Forelimb muscle (tissue), 1 donor: ENCODE data around the gene LYVE1. TPM values are rescaled to one million over a fixed set of nuclear protein-coding genes. Genes with fewer than 3 reads are reported as not detected.

Source experiments
- DNase-seq: peaks from one replicate; pipeline ENCODE4 v3.0.0-alpha.2; 2013; ENCODE audit warnings: low read depth
- polyA plus RNA-seq: library from polyadenylated mRNA; unstranded; fragments of 120-200 nt; gene quantifications from one replicate; pipeline ENCODE4 v1.2.1, GENCODE V29; 2013; ENCODE audit not compliant: insufficient read length

The LYVE1 gene
- polyA plus RNA-seq, 1 donor, result 66.6 TPM

DNA sequence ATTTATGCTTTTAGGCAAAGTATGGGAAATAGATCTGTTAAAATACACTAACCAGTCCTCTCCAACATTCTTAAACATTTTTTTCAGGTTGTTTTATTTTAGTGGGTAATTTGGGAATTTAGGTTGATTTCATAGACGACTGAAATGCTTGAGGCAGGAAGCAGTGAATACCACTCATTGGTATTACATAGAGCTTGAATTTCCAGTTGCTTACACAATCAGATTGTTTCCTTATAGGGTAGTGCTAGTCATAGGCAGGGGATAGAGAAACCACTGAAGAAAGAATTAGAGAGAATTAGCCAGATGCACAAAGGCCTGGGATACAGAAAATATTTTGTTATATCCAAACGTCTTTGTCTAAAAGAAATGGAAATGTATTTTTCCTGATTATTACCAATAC is 23.9 kb upstream of the LYVE1 start:
- DNase-seq, result no peak

DNA sequence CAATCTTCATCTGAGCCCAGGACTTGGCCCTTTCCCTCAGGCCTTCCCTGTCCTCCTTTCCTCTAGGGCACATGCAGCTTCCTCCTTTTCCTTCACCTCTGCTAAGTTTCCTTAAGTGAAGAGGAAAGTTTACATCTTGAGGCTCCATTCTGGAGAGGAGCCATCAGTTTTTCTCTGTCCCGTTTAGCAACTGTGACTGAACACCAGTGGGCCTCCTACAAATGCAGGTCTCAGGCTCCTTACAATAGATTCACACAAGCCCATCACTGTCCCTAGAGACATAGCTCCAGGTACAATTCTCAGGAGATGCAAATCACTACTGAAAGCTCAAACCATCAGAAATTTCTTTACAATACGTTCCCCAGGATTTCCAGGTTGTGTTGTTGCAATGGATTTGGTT is 23.3 kb upstream of the LYVE1 start:
- DNase-seq, result no peak

DNA sequence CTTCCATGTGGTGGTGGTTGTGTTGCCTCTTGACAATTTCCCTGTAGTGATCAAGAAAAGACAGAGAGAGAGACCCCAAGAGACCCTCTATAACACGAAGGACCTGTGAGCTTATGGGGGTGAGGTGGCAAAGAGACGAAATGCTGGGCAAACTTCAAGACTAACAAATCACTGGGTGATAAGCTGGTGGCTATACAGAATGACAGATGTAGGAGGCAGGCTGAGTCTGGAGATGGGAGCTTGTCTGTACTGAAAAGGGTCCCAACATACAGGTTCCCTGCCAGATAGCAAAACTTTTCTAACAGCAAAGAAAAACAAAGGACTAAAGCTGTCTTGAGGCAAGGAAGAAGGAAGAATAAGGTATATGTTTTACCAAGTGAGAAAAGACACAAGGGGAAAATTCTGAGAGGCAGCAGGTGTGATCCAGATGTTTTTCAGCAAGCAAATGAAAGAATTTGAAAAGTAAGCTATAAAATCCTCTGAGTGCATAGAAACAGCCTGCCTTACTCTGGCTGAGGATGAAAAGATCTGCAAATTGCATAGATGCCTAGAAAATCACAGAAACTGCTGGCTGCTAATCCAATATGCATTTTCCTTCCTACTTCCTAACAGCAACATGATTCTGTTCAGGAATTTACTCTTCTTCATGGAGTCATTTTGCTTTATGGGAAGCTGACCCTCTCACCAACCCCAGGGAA is 21.9 kb upstream of the LYVE1 start:
- no peak for DNase-seq

DNA sequence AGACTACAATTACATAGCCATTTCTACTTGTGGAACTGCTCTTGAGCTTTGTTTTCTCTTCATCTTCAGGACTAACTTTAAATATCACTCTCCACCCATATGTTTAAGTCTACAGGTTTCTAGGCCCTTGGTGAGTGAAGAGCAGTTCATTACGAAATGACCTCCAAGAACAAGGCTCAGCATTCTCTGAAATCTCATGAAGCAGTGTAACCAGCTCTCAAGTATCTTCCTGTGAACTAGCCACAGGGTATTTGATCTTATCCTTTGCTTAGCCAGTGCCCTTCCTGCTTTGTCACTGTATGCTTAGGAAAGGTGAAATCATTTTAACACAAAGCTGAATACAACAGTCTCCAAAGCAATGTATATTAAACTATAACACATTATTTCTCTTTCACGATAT is 20.4 kb upstream of the LYVE1 start:
- no peak for DNase-seq

DNA sequence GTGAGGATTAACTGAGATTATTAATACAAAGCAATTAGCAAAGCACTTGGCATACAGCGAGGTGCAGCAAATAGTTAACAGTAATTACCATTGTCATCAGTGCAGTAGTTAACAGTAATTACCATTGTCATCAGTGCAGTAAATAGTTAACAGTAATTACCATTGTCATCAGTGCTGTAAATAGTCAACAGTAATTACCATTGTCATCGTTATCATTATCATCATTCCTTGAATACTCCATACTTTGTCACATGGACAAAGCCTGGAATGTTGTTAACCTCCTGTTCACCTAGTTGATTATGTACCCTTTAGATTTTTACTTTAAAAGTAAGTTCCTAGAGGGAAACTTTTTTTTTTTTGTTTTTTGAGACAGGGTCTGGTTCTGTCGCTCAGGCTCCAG is 19.5 kb upstream of the LYVE1 start:
- no peak for DNase-seq

DNA sequence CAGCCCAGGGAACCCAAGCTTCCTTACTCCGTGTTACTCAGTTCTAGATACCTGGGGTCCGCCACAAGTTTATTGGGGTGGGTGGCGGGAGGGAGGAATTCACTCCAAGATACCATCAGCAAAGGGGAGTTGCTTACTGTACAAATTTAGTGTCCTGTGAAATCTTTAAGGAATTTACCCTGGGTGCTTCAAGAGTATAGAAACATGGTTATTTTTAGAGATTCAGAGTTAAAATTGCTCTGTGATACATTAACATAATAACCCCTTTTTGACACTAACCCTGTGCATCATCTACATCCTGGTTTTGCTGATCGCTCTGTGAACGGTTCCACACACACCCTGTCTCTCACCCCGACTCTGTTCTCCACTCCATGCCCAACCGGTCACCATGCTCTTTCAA is 18.9 kb upstream of the LYVE1 start:
- DNase-seq, result no peak

DNA sequence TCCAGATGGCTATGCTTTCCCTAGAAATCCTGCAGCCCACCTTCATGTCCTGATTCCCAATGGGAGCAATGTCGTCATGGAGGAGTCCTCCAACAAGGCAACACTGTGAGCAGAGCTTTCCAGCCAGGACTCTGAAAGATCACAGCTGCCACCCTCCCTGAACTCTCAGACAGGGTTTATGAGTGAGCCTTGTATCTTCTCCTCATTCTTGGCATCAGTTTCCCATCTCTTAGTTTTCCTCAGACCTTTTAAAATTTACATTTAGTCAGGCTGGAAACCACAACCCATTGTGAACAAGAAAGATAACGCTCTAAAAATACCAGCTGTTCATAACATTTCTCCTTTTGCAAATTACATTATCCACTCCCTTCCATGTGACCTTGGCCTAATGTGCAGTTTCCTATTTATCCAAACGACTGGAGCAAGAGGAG is 15.6 kb upstream of the LYVE1 start:
- no peak for DNase-seq

DNA sequence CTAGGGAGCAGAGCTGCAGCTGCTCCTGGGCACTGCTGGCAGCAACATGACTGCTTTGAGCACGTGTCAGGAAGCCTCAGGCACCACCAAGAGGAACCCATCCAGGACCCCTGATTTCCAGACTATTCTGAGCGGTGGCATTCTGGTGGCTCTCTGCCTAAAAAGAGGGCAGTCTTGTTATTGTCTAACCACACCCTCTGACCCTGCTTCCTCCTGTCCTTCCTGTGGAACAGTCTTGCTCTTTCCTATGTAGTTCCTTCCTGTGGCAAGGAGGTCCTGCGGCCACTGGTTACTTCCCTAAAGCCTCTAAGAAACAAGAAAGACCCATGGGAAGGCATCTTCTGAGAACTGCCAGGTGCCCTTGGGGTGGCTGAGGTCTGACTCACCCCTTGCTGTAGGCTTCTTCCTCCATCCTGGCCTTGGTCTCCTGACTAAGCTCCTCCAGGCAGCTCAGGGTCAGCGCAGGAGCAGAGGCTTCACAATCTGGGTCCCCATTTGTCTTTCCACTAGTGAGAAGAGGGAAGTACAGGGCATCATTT is 13.1 kb upstream of the LYVE1 start:
- DNase-seq, result no peak

DNA sequence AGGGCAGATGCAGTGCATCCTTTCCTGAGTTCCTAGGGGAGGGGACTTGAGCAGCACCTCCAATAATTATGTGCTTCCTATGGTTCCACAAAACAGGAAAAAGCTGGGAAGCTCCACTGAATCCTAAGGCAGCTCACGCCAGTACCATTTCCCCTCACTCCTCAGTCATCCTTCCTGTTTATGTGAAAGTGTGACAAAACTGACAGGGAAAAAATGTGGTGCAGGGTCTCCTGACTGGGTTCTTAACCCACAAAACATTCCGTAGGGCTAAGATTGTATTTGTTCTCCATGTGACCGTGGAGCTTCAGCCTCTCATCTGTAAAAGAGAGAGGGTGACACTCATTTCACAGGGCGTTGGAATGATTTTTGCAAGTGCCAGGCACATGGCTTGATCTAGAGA is 12.2 kb upstream of the LYVE1 start:
- DNase-seq, result no peak

DNA sequence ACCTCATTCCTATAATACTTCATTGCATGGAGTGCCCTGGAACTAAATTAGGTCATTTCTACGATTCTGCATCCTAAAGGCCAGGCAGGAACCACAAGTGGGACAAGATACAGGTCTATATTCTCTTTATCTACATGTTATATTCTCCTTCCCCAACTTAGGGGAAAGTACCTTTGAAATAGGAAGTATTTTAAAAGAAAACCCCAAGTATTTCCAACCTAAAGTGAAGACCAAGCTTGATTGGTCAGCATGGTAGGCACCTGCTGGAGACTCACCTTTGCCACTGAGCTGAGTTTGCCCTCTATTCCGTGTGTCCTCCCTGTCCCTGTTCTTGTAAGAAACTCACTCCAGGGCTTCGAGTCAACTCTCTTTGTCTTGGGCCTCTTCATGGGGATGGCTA is 11.2 kb upstream of the LYVE1 start:
- DNase-seq, result no peak

DNA sequence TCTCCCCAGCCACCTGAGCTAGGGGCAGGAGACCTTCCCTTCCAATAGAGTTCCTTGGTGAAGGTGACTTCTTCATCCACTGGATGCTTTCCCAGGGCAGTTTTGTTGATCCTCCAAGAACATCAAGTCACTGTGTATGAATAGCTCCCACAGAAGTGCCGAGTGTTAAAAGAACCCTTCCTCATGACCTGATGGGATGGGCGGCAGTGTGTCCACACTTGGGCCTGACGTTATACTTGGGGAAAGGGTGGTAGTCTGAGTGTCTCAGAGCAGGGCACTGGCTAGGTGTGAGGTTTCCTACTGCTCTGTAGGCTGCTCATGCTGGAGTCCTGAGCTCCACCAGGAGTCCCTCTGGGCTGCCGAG is 7.6 kb upstream of the LYVE1 start:
- no peak for DNase-seq

DNA sequence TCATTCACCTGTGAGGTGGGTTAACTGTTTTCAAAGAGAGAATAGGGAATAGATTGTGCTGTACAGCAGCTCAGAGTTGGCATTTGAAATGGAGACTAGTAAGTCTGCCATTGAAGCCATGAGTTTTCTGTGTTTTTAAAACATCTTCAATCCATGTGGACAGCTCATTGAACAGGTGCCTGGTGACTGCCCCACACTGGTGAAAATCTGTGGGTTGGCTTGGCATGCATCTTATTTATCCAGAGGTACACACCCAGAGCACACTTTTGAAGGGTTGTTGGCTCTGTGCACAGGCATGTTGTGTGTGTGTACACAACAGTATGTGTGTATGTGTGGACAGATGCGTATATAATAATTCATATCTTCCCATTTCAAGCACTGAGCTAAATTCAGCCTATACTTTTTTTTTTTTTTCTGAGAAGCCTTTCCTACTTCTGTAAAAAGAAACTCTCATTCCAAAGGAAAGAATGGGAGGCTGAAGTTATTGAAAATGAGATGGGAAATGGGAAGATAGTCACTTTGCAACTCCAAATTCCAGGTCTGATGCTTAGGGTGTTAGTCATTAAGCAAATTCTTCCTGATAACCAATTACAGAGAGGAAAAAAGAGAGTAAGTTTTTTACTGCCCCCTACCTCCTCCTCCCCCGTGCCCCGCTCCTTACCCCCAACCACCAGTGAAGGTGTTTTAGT is 7.0 kb upstream of the LYVE1 start:
- no peak for DNase-seq

DNA sequence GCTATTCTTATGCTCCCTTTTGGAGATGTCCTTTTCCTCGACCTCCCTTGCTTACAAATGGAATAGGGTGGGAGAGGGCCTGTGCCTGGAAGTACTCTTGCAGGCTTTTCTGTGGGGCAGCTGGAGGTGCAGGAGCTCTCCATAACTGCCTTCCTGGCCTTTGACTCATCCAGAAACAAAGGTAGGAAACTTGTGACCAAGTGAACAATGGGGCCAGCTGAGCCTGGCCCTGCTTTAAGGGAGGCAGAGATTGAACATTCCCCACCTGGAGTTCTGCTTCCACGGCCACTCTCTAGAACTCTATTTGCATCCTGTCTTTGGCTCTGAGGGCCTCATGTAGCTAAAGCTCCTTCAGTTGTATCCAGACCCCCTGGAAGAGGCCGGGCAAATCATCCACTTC is 5.1 kb upstream of the LYVE1 start:
- no peak for DNase-seq

DNA sequence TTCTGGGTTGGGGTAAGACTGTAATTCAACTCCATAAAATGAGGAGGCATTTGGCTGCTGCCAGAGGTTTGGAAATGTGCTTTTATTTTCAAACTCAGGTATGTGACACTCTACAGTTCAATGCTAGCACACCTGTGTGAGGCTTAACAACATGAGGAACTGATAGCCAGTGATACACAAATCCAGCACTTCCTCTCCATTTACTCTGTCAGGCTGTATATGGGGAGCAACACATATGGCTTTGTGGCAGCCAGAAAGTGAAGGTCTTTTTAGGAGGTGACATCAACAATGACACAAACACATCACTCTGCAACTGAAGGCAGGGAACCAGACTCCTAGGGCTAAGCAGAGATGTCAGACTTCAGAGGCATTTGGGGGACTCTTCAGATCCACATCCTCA is 4.6 kb upstream of the LYVE1 start:
- DNase-seq, result no peak

DNA sequence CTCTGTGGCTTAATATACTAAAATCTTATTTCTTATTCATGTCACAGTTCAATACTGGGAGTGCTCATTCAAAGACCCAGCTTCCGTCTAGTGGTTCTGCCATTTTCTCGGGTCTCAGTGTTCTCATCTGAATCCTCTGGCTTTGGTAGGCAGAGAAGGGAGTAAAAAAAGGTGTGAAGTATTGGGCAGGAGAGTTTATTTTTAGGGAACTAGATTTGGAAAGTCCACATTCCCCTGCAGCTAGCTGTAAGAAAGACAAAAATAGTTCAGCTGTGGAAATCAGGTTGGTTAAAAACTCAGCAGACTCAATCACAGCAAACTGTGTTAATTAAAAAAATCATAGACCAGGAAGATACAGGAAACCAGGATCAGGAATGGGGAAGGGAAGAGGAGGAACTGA is 4.1 kb upstream of the LYVE1 start:
- no peak for DNase-seq

DNA sequence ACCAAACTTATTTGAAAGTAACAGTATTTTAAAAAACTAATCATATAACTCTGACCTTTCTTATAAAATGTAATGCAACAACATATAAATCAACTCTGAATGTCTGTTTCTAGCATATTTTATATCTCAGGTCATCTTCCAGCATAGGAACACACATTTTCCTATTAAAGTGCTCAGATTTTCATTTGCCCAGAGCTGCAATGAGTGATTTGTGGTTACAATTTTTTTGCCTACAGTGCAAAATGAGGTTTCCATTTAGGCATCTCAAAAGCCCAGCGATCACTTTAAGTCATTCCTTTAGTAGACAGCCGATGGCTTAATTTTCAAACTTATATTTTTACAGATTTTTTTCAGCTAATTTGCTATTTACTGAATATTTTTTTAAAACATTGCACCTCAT is 1.0 kb downstream of the LYVE1 start:
- DNase-seq, result no peak

DNA sequence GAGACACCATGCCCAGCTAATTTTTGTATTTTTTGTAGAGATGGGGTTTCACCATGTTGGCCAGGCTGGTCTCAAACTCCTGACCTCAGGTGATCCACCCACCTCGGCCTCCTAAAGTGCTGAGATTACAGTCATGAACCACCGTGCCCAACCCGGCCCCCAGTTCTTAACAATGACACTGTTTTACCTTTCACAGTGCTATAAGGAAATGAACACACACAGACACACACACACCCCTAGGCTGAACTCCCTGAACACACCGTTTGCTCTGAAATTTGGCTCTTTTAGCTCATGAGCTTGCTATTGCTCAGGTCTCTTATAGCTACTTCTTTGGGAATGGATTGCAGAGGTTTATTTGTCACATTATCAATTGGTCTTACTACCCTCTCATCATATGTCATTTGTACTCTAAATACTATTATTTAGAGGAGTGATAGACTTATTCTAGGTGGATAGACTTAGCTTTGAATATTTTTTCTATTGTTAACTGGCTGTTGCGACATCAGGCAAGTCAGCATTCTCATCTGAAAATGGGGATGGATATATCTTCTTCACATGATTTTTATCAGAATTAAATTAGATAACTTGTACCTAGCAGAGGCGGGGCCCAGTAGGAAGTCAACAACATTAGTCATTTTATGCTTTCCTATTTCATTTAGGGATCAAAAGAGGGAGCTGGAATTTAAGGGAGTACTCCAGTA is 2.1 kb downstream of the LYVE1 start:
- no peak for DNase-seq

DNA sequence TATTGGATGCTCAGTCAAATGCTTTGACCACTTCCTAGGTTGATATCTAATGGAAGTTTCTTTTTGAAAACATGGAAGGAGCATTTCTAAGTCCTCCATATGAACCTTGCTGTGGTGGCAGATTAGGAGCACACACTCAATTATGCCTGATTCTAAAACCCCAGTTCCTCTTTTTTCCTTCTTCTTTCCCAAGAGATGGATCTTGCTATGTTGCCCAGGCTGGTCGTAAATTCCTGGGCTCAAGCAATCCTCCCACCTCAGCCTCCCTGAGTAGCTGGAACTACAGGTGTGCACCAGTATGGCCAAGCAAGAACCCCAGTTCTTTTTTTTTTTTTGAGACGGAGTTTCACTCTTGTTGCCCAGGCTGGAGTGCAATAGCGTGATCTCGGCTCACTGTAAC is 3.0 kb downstream of the LYVE1 start:
- DNase-seq, result no peak

DNA sequence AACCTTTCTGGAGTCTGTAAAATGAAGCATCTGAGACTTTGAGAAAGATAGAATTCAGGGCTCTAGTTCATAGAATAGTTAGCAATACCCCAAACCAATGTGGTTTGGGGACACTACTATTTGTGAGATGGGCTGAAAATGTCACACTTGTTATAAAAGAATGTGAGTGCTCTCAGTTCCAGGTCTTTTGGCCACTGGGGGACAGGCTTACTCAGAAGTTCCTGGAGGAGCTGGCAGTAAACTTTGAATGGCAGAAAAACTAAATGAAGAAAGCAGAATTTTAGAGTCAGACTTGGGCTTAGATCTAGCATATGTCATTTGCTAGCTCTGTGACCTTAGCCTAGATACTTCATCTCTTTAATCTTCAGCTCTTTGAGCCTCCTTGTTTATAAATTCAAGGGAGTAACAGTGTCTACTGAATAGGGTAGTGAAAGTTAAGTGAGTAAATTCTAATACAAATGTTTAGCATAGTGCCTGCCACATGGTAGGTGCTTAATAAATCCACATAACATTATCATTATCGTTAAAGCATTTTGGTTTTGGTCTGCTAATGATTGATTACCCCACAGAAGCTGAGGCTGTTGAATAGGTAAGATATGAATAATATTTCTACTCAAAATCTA is 3.7 kb downstream of the LYVE1 start:
- DNase-seq, result no peak

DNA sequence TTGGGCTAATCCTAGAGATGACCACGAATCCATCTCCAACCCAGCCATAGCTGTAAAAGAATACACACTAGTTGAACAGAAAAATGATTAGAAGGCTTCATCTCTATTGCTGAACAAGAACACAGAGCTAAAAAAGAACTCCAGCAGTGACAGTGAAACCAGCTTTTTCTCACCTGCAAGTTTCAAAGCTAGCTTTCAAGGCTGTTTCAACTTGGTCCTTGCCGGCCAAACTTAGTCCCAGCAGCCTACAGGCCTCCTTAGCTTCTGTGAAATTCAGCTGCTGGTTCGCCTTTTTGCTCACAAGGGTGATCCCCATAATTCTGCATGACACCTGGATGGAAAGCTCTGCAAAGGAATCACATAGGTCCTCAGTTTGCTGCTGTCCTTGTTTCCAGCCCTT is 4.4 kb downstream of the LYVE1 start:
- DNase-seq, result no peak

DNA sequence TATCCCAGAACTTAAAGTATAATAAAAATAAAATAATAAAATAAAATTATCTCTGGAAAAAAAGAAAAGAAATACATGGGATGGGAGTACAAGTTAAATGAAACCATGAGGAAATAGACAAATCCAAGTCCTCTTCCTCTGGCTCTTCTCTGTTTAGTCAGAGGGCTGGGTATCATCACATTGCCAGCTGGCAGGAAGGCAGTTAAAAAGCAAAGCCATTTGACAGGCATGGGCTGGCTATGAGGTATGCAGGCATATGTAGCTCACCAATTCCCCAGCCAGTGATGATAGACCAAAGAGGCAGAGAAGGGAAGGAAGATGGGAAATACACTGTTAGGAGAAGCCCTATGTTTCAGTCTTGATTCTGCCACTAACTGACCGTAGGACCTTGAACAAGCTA is 6.5 kb downstream of the LYVE1 start:
- DNase-seq, result no peak

DNA sequence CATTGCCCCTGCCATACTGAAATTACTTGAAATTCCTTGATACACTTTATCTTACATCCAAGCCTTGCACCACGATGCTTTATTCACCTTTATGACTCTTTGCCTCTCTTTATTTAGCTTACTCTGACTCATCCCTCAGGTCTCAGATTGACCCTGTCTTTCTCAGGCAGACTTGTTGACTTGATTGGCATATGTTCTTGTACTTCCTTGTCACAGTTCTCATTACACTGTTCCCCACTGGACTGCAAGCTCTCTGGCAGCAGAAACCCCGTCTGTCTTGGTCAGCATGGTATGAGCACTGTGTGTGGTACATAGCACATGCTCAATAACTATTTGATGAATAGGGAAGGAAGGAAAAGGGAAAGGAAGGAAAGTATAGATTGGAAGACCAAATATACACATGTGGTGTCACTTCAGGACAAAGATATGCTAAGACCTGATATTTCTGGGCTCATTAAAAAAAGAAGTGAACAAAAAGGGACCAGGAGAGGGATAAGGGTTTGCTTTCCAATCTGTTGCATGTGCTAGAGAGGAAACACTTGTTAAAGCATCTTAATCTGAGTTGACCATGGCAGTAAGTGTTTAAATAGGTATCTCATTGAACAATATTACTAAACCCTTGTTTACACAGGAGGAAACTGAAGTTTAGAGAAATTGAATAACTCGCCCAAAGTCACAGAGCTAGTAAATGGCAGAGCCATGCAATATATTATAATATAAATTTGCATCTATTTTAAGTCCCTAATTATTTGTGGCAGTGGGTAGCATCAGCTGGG is 7.2 kb downstream of the LYVE1 start:
- DNase-seq, result no peak
